Cardiac muscle cell (in vitro differentiated cells and primary cell): ENCODE measurements around the gene ST14. TPM values are rescaled to one million over a fixed set of nuclear protein-coding genes. Genes with fewer than 3 reads are reported as not detected.

Source experiments
- DNase-seq, 2 donors: peaks; one replicate each; pipeline versions ENCODE4 v3.0.0 to v3.0.0-alpha.2; 2010 to 2017; ENCODE audit warnings: low read depth in 1 of 2, low spot score in 1 of 2
- H3K27ac ChIP-seq: fragments of 200-600 bp; sonication (generic); 2 replicates; pipeline ENCODE4 v1.5.1; 2016
- H3K27me3 ChIP-seq: fragments of 200-600 bp; sonication (generic); 2 replicates; pipeline ENCODE4 v1.6.0; 2016; ENCODE audit warnings: control low read depth
- H3K36me3 ChIP-seq: fragments of 200-600 bp; sonication (generic); 2 replicates; pipeline ENCODE4 v1.5.1; 2016; ENCODE audit warnings: control low read depth
- H3K4me1 ChIP-seq: fragments of 200-600 bp; sonication (generic); 2 replicates; pipeline ENCODE4 v1.8.1; 2017; ENCODE audit warnings: low read depth, mild to moderate bottlenecking, mixed run types
- H3K4me3 ChIP-seq: fragments of 200-600 bp; sonication (generic); 2 replicates; pipeline ENCODE4 v1.5.1; 2016; ENCODE audit warnings: mild to moderate bottlenecking
- H3K9me3 ChIP-seq: fragments of 200-600 bp; sonication (generic); 2 replicates; pipeline ENCODE4 v1.5.1; 2017; ENCODE audit warnings: low read depth, mild to moderate bottlenecking, control low read depth
- polyA plus RNA-seq: library from polyadenylated mRNA; unstranded; fragments of >200 nt; fragmentation: Nextera tagmentation; extraction: Ambion mirVana; gene quantifications from 2 replicates; pipeline ENCODE4 v1.2.1, GENCODE V29; 2016
- total RNA-seq: library from RNA; depleted of rRNA; stranded (reverse); fragments of >200 nt; gene quantifications from 2 replicates; pipeline ENCODE4 v1.2.3, GENCODE V29; 2016
- TF ChIP-seq, protein P1 (sequence below): IDR thresholded peaks from 2 replicates; pipeline ENCODE4 v1.5.1; 2012; ENCODE audit warnings: low read depth, mild to moderate bottlenecking, low read length

Gene ST14
- total and polyA plus RNA-seq, 2 experiments from 2014 or later: 0.12 to 0.61 TPM

DNA sequence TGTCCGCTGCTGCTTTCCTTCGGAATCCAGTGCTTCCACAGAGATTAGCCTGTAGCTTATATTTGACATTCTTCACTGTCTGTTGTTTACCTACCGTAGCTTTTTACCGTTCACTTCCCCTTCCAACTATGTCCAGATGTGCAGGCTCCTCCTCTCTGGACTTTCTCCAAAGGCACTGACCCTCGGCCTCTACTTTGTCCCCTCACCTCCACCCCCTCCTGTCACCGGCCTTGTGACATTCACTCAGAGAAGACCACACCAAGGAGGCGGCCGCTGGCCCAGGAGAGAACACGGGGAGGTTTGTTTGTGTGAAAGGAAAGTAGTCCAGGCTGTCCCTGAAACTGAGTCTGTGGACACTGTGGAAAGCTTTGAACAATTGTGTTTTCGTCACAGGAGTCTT is 15.4 kb upstream of the ST14 start:
- TF ChIP-seq, protein P1, sequence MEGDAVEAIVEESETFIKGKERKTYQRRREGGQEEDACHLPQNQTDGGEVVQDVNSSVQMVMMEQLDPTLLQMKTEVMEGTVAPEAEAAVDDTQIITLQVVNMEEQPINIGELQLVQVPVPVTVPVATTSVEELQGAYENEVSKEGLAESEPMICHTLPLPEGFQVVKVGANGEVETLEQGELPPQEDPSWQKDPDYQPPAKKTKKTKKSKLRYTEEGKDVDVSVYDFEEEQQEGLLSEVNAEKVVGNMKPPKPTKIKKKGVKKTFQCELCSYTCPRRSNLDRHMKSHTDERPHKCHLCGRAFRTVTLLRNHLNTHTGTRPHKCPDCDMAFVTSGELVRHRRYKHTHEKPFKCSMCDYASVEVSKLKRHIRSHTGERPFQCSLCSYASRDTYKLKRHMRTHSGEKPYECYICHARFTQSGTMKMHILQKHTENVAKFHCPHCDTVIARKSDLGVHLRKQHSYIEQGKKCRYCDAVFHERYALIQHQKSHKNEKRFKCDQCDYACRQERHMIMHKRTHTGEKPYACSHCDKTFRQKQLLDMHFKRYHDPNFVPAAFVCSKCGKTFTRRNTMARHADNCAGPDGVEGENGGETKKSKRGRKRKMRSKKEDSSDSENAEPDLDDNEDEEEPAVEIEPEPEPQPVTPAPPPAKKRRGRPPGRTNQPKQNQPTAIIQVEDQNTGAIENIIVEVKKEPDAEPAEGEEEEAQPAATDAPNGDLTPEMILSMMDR: no peak
- no peaks in the 10 kb centered on the region for H3K27me3 ChIP-seq
- no peak for DNase-seq
- H3K4me3 ChIP-seq: no peak overlapping the region
- H3K9me3 ChIP-seq: no peaks in the 10 kb centered on the region
- peaks cover 15% of the 10 kb centered on the region for H3K36me3 ChIP-seq
- H3K27ac ChIP-seq: peak overlapping the region; percentile 66
- H3K4me1 ChIP-seq: peaks cover 18% of the 10 kb centered on the region

DNA sequence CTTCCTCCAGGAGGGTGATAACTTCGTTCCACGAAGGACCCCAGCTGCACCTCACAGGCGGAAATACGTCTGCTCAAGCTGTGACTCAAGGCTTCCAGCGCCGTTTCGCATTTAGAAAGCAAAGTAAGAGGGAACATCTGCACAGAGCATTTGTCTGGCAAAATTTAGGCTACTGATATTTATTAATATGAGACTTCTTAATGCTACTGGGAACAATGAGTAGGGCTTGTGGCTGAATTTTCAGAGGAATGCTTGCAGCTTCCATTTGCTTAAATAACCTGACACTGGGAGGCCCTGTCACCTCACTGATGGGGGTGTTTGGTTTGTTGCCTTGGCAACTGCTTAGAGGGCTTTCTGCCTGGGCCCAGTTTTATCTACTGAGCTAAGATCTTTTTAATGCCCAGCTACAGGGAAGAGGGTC is 14.7 kb upstream of the ST14 start:
- Histone ChIP-seq H3K27me3 (no peaks in the 10 kb centered on the region), H3K36me3 (peaks cover 15% of the 10 kb centered on the region), H3K9me3 (no peaks in the 10 kb centered on the region), H3K4me1 (peaks cover 18% of the 10 kb centered on the region), H3K27ac (peak overlapping the region; percentile 76), H3K4me3 (no peak overlapping the region)
- peak in 1 of 2 donors; percentile 46 for DNase-seq
- TF ChIP-seq, protein P1: no peak

DNA sequence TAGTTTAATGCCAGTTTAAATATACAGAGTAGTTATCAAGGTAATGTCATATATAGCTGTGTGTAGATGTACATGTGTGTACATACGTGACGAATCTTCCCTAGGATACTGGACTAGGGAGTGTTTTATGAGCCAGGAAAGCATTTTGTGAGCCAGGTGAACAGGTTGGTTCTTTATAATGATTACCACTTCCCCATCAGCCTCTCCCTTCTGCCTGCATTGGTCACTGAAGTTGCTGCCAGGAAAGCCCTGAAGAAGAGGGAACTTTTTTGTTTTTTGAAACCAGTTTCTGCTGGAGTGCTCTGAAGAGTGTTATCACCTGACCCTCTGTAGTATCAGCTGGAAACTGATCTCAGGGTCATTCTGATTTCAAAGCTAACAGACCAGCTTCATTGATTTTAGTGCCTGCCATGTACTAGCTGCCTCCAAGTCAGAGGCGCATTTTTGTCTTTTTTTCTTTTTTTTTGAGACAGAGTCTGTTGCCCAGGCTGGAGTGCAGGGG is 14.2 kb upstream of the ST14 start:
- Histone ChIP-seq H3K9me3 (no peaks in the 10 kb centered on the region), H3K4me3 (no peak overlapping the region), H3K27ac (peak overlapping the region; percentile 76), H3K27me3 (no peaks in the 10 kb centered on the region), H3K4me1 (peaks cover 18% of the 10 kb centered on the region), H3K36me3 (peaks cover 15% of the 10 kb centered on the region)
- DNase-seq: no peak
- TF ChIP-seq, protein P1: no peak

DNA sequence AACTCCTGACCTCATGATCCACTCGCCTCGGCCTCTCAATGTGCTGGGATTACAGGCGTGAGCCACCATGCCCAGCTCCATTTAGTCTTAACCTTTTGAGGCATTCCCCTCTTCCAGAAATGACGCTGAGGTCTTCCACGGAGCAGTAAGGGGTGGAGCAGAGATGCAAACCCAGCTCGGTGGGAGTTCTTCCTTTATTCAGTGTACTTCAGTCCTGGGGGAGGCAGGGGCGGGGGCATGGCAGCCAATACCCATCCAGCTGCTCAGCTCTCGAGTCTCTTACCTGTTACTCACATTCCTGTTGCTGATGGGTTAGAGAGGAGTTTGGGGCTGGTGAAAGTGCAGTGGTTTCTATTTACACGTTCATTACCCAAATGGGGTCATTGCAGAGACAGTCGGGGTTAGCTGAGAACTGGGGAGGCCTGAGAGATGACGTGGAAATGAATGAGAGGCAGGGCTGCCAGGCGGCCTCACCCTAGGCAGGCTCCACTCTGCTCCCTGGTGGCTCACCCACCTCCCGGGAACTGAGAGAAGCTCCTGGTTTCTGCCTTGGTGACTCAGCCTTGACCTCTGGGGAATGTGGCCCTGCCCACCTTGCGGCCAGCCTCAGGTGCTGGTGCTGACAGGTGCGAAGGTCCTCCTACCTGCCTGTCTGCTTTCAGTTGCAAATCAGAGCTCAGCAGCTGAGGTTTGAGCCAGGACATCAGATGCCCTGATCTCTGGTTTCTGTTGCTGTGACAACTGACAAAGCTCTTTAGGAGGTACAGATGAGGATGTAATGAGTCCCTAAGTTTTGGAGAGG is 13.4 kb upstream of the ST14 start:
- no peaks in the 10 kb centered on the region for H3K9me3 ChIP-seq
- H3K27me3 ChIP-seq: no peaks in the 10 kb centered on the region
- no peak for DNase-seq
- H3K4me3 ChIP-seq: no peak overlapping the region
- TF ChIP-seq, protein P1: peak; percentile 11
- peaks cover 15% of the 10 kb centered on the region for H3K36me3 ChIP-seq
- H3K4me1 ChIP-seq: peaks cover 18% of the 10 kb centered on the region
- no peak overlapping the region for H3K27ac ChIP-seq

DNA sequence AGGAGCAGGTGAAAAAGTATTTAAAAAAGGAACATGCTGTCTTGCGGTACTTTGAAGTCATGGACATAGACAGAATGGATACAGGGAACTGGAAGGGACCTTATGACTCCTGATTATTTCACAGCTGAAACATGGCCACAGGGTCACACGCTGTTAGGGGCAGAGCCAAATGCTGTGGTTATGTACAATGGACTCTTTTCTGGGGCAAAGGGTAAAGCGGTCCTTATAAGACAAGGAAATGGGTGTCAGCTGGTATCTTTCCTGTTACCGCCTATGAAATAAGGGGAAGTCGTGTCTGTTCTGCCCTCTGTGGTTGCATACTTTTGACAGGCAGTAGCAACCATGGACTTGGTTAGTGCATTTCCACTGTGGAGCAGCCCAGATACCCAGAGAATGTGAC is 12.8 kb upstream of the ST14 start:
- Histone ChIP-seq H3K27ac (no peak overlapping the region), H3K9me3 (no peaks in the 10 kb centered on the region), H3K4me1 (peaks cover 18% of the 10 kb centered on the region), H3K27me3 (no peaks in the 10 kb centered on the region), H3K36me3 (peaks cover 15% of the 10 kb centered on the region), H3K4me3 (no peak overlapping the region)
- DNase-seq: peak in 1 of 2 donors; percentile 25
- TF ChIP-seq, protein P1: no peak
